H1 (cell line): Measurements from ENCODE around the gene PGM3. TPM values are rescaled to one million over a fixed set of nuclear protein-coding genes. Genes with fewer than 3 reads are reported as not detected.

ENCODE experiments used
- CTCF ChIA-PET: fragments of 300-600 bp; sonication (Branson Sonifier 250); formaldehyde crosslinking; loops from one replicate; lab custom pipeline; 2021; ENCODE audit not compliant: partially characterized antibody; lab: Charles Lee
- POLR2A ChIA-PET: fragments of 300-600 bp; sonication (Branson Sonifier 250); formaldehyde crosslinking; loops from one replicate; lab custom pipeline; 2021; ENCODE audit warnings: inconsistent platforms; ENCODE audit not compliant: partially characterized antibody; lab: Charles Lee
- DNase-seq, 2 experiments: peaks; one replicate each; pipeline versions ENCODE4 v3.0.0 to v3.0.0-alpha.2; 2010 to 2022; ENCODE audit warnings: low spot score in 2 of 2, low read depth in 1 of 2, mixed read lengths in 1 of 2
- FAIRE-seq: peaks from 2 replicates; lab custom pipeline; 2011; peaks lifted over from hg19 to GRCh38; lab: Jason Lieb, UNC
- H2AFZ ChIP-seq: 2 replicates; pipeline ENCODE4 v1.8.1; 2012; ENCODE audit warnings: low read length, inconsistent platforms
- H2AK5ac ChIP-seq: 2 replicates; pipeline ENCODE4 v1.6.1; 2013; ENCODE audit warnings: low read depth, low read length
- H2BK120ac ChIP-seq: replicated peaks from 2 replicates; pipeline ENCODE3; 2013; ENCODE audit warnings: low read depth, low read length, inconsistent platforms
- H2BK12ac ChIP-seq: 2 replicates; pipeline ENCODE4 v1.6.1; 2013; ENCODE audit warnings: low read depth, low read length
- H2BK15ac ChIP-seq: 2 replicates; pipeline ENCODE4 v1.6.1; 2013; ENCODE audit warnings: low read length
- H2BK20ac ChIP-seq: 2 replicates; pipeline ENCODE4 v1.6.1; 2013; ENCODE audit warnings: low read length
- H2BK5ac ChIP-seq: 2 replicates; pipeline ENCODE4 v1.6.1; 2013; ENCODE audit warnings: low read depth, low read length
- H3K14ac ChIP-seq: 2 replicates; pipeline ENCODE4 v1.6.1; 2013; ENCODE audit warnings: inconsistent platforms; ENCODE audit not compliant: insufficient read length
- H3K18ac ChIP-seq: 2 replicates; pipeline ENCODE4 v1.6.1; 2013; ENCODE audit warnings: low read length; ENCODE audit errors: extremely low read depth
- H3K23ac ChIP-seq: 2 replicates; pipeline ENCODE4 v1.6.1; 2013; ENCODE audit warnings: inconsistent platforms; ENCODE audit not compliant: insufficient read length
- H3K23me2 ChIP-seq: 2 replicates; pipeline ENCODE4 v1.6.1; 2013; ENCODE audit warnings: low read depth, low read length
- H3K27ac ChIP-seq: 2 replicates; pipeline ENCODE4 v1.6.1; 2011; ENCODE audit warnings: low read depth, low read length, inconsistent platforms
- H3K27me3 ChIP-seq, 4 experiments: replicated peaks in 1 of 4; 1 replicate in 1 of 4; 2 replicates in 3 of 4; pipeline versions ENCODE4 v1.6.1 to v1.8.1; 2011 to 2013; ENCODE audit warnings: low read length in 3 of 4, mild to moderate bottlenecking in 3 of 4, inconsistent platforms in 2 of 4, mixed read lengths in 2 of 4, moderate library complexity in 1 of 4; ENCODE audit not compliant: control insufficient read depth in 3 of 4, insufficient read depth in 3 of 4; ENCODE audit errors: extremely low read depth in 1 of 4
- H3K36me3 ChIP-seq, 4 experiments: 2 replicates each; pipeline versions ENCODE4 v1.6.1 to v1.8.1; 2011 to 2013; ENCODE audit warnings: mild to moderate bottlenecking in 4 of 4, low read length in 3 of 4, moderate library complexity in 2 of 4, control low read depth in 1 of 4, inconsistent platforms in 1 of 4; ENCODE audit not compliant: insufficient read depth in 4 of 4, control insufficient read depth in 2 of 4
- H3K4ac ChIP-seq: replicated peaks from 2 replicates; pipeline ENCODE3; 2013; ENCODE audit warnings: low read length, low read depth, mixed read lengths, inconsistent platforms; ENCODE audit not compliant: insufficient read length
- H3K4me1 ChIP-seq, 4 experiments: replicated peaks in 1 of 4; 1 replicate in 1 of 4; 2 replicates in 3 of 4; pipeline versions ENCODE4 v1.6.1 to v1.8.1; 2011 to 2013; ENCODE audit warnings: low read length in 3 of 4, inconsistent platforms in 2 of 4, mixed read lengths in 1 of 4; ENCODE audit not compliant: insufficient read depth in 4 of 4, control insufficient read depth in 3 of 4
- H3K4me2 ChIP-seq, 2 experiments: 2 replicates each; pipeline versions ENCODE4 v1.6.1 to v1.8.1; 2011 to 2013; ENCODE audit warnings: low read depth in 2 of 2, low read length in 2 of 2, control low read depth in 1 of 2, inconsistent platforms in 1 of 2, mild to moderate bottlenecking in 1 of 2; ENCODE audit not compliant: insufficient read depth in 1 of 2
- H3K4me3 ChIP-seq, 4 experiments: fragments of 200-600, 300-600 bp in 1 of 4; sonication (generic), shearing (Covaris generic), sonication (Bioruptor Twin) in 1 of 4; 2 replicates each; pipeline versions ENCODE4 v1.5.1 to v1.8.1; 2011 to 2016; ENCODE audit warnings: low read length in 4 of 4, low read depth in 3 of 4, control low read depth in 2 of 4, inconsistent platforms in 2 of 4, mild to moderate bottlenecking in 2 of 4, mixed read lengths in 1 of 4, moderate library complexity in 1 of 4; ENCODE audit not compliant: insufficient read depth in 2 of 4; ENCODE audit errors: extremely low read depth in 1 of 4
- H3K56ac ChIP-seq: replicated peaks from 2 replicates; pipeline ENCODE3; 2013; ENCODE audit warnings: low read depth, mild to moderate bottlenecking, mixed read lengths, low read length, inconsistent platforms; ENCODE audit not compliant: insufficient read length
- H3K79me1 ChIP-seq: 2 replicates; pipeline ENCODE4 v1.6.1; 2013; ENCODE audit warnings: low read depth, low read length, control low read depth
- H3K79me2 ChIP-seq, 2 experiments: 2 replicates each; pipeline versions ENCODE4 v1.6.1 to v1.8.1; 2012 to 2013; ENCODE audit warnings: low read length in 2 of 2, mild to moderate bottlenecking in 2 of 2, inconsistent platforms in 1 of 2; ENCODE audit not compliant: insufficient read depth in 2 of 2, control insufficient read depth in 1 of 2
- H3K9ac ChIP-seq, 4 experiments: replicated peaks in 1 of 4; 1 replicate in 1 of 4; 2 replicates in 3 of 4; pipeline versions ENCODE4 v1.6.1 to v1.8.1; 2011 to 2013; ENCODE audit warnings: low read depth in 3 of 4, low read length in 3 of 4, control low read depth in 2 of 4, mild to moderate bottlenecking in 2 of 4, moderate library complexity in 2 of 4, inconsistent platforms in 1 of 4; ENCODE audit errors: extremely low read depth in 1 of 4
- H3K9me3 ChIP-seq, 2 experiments: 2 replicates each; pipeline versions ENCODE4 v1.6.1 to v1.8.1; 2012 to 2013; ENCODE audit warnings: mild to moderate bottlenecking in 2 of 2, moderate library complexity in 2 of 2, control low read depth in 1 of 2, inconsistent platforms in 1 of 2, low read depth in 1 of 2, low read length in 1 of 2, mixed read lengths in 1 of 2; ENCODE audit not compliant: insufficient read depth in 2 of 2
- H4K20me1 ChIP-seq, 2 experiments: replicated peaks in 1 of 2; 2 replicates each; pipeline versions ENCODE3 to v1.8.1; 2011 to 2013; ENCODE audit warnings: inconsistent platforms in 2 of 2, low read length in 2 of 2, mild to moderate bottlenecking in 1 of 2; ENCODE audit not compliant: insufficient read depth in 2 of 2, control insufficient read depth in 1 of 2
- H4K5ac ChIP-seq: 2 replicates; pipeline ENCODE4 v1.6.1; 2013; ENCODE audit warnings: low read length, low read depth, mixed read lengths, inconsistent platforms; ENCODE audit not compliant: insufficient read length
- H4K8ac ChIP-seq: 2 replicates; pipeline ENCODE4 v1.8.0; 2013; ENCODE audit warnings: mild to moderate bottlenecking, moderate library complexity, low read length, inconsistent platforms; ENCODE audit not compliant: insufficient read depth; ENCODE audit errors: extremely low read depth
- H4K91ac ChIP-seq: replicated peaks from 2 replicates; pipeline ENCODE3; 2013; ENCODE audit warnings: low read length, mixed read lengths, inconsistent platforms; ENCODE audit not compliant: insufficient read length
- BCL11A ChIP-seq, 2 experiments: IDR thresholded peaks; one replicate each; pipeline ENCODE4 v1.6.1; 2011; ENCODE audit warnings: low read depth in 2 of 2, low read length in 2 of 2, mild to moderate bottlenecking in 2 of 2
- CTBP2 ChIP-seq: IDR thresholded peaks from 2 replicates; pipeline ENCODE4 v1.7.0; 2011; ENCODE audit warnings: borderline replicate concordance, mild to moderate bottlenecking, moderate library complexity, mixed read lengths, low read length; ENCODE audit not compliant: insufficient read depth, insufficient read length
- HDAC6 ChIP-seq: IDR thresholded peaks from one replicate; pipeline ENCODE4 v1.7.1; 2012; ENCODE audit warnings: low read depth, mild to moderate bottlenecking, inconsistent platforms, low read length, moderate library complexity
- NANOG ChIP-seq: IDR thresholded peaks from 2 replicates; pipeline ENCODE4 v1.6.1; 2011; ENCODE audit warnings: low read length, low read depth, mild to moderate bottlenecking, inconsistent platforms; ENCODE audit not compliant: insufficient read depth, poor library complexity, severe bottlenecking
- SIX5 ChIP-seq: IDR thresholded peaks from 2 replicates; pipeline ENCODE4 v1.6.1; 2011; ENCODE audit warnings: mild to moderate bottlenecking, low read depth, low read length
- SP1 ChIP-seq: IDR thresholded peaks from 2 replicates; pipeline ENCODE4 v1.6.1; 2011; ENCODE audit warnings: low read depth, low read length
- SUZ12 ChIP-seq: fragments of 200-600 bp; sonication (generic); IDR thresholded peaks from 2 replicates; pipeline ENCODE4 v1.6.1; 2012; ENCODE audit warnings: mild to moderate bottlenecking, inconsistent platforms, low read length, moderate library complexity, mixed read lengths
- TAF7 ChIP-seq: optimal IDR thresholded peaks from 2 replicates; pipeline ENCODE3; 2011; ENCODE audit warnings: low read depth, mild to moderate bottlenecking, inconsistent platforms, low read length, moderate library complexity, borderline replicate concordance
- WGBS, 2 experiments: shearing (Covaris generic) in 1 of 2; methylation state at CpG; one replicate each; pipeline versions ENCODE4 v1.1.6 to v1.1.7; 2013 to 2015; ENCODE audit warnings: low lambda C conversion rate in 2 of 2, mixed read lengths in 2 of 2, inconsistent platforms in 1 of 2, low coverage in 1 of 2, missing lambda C conversion rate in 1 of 2; ENCODE audit not compliant: insufficient replicate concordance in 2 of 2, insufficient coverage in 1 of 2, insufficient read length in 1 of 2; ENCODE audit errors: extremely low coverage in 1 of 2, missing lambda C conversion rate in 1 of 2; 5-methylcytosine and 5-hydroxymethylcytosine counted together
- polyA plus RNA-seq, 7 experiments: library from polyadenylated mRNA; depleted of rRNA in 3 of 7; stranded (reverse) in 5 of 7; unstranded in 2 of 7; fragments of >200 nt in 5 of 7; fragments of 200-250 nt in 2 of 7; gene quantifications; 1 replicate in 5 of 7; 2 replicates in 1 of 7; 4 replicates in 1 of 7; pipeline versions ENCODE4 v1.2.1 to v1.2.3, GENCODE V29; 2011 to 2013; ENCODE audit warnings: missing spikeins in 2 of 7, mixed read lengths in 2 of 7
- total RNA-seq: library from RNA; stranded (reverse); fragmentation: NEBNext Ultra II Directional; extraction: Animal tissue kit (Norgen Biotek cat#: 25700); gene quantifications from 2 replicates; pipeline ENCODE4 v1.2.1, GENCODE V29; 2021
- TF ChIP-seq, protein P1 (sequence below): IDR thresholded peaks from 2 replicates; pipeline ENCODE4 v1.6.1; 2012; ENCODE audit warnings: inconsistent platforms

Gene PGM3
- total and polyA plus RNA-seq, 2 of the 8 experiments (the other 6 are each of a cell fraction or from before 2014, with no cell fraction given), result 14.5 to 60.5 TPM

DNA sequence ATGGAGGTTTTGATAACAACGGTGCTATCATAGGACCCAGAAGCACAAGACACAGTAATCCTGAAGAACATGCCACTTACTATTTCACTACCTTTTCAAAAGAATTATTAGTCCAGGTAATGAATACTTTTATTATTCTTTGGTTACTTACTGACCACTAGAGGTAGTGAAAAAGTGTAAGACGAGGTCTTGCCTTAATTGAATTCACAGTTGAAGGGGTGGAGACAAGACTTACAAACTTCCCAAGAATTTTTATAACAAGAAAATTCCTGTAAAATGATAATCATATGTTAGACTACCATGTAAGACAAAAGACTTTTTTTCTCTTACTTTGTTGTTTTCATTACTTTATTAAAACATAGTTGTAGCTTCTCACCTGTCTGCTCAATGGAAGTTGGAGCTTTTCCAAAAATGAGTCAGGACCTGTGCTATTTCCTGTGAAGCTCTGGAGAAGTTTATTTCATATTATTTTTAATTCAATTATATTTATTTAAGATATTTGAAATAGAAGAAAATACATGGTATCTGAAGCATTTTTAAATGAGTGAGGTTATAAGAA lies 73.2 kb downstream of the PGM3 start:
- FAIRE-seq, result no peak
- 88% methylated on average over 2 of the region's 2 CpGs; no CpG with 5 or more reads in 1 of the 2 experiments for WGBS, 2 experiments

More for the DNA sequence above, 73.2 kb downstream of the PGM3 start:
- Histone ChIP-seq H3K23ac (no peak overlapping the region), H3K4ac (no peak overlapping the region), H4K5ac (no peak overlapping the region), H3K9ac (no peak overlapping the region), H3K27ac (no peak overlapping the region), H3K4me3 (no peak overlapping the region), H2BK120ac (no peak overlapping the region), H2BK20ac (no peak overlapping the region), H3K79me2 (no peaks in the 10 kb centered on the region), H3K36me3 (peaks cover 0 to 29% (median 2%) of the 10 kb centered on the region in 4 experiments; a peak in 4 of 8 replicates), H2AK5ac (no peak overlapping the region), H4K20me1 (no peaks in the 10 kb centered on the region), H2AFZ (no peak overlapping the region), H3K56ac (no peak overlapping the region), H3K18ac (no peak overlapping the region), H2BK15ac (no peak overlapping the region), H3K4me1 (no peaks in the 10 kb centered on the region), H3K79me1 (no peaks in the 10 kb centered on the region), H3K9me3 (no peaks in the 10 kb centered on the region), H2BK5ac (no peak overlapping the region), H3K23me2 (no peaks in the 10 kb centered on the region), H2BK12ac (no peak overlapping the region), H4K91ac (no peak overlapping the region), H3K27me3 (no peaks in the 10 kb centered on the region), H3K4me2 (no peak overlapping the region), H4K8ac (no peak overlapping the region), H3K14ac (no peak overlapping the region)
- ChIA-PET POLR2A (no interaction called here), CTCF (interaction anchor here (1.4 kb wide), 1 partner anchor 11 kb away, joined by 3 read pairs; no protein-coding TSS in a partner anchor)
- TF ChIP-seq, protein P1, sequence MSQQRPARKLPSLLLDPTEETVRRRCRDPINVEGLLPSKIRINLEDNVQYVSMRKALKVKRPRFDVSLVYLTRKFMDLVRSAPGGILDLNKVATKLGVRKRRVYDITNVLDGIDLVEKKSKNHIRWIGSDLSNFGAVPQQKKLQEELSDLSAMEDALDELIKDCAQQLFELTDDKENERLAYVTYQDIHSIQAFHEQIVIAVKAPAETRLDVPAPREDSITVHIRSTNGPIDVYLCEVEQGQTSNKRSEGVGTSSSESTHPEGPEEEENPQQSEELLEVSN, result no peak
- TF ChIP-seq SIX5, result no peak
- no peak for TF ChIP-seq CTBP2
- TF ChIP-seq NANOG, result no peak
- no peak for TF ChIP-seq BCL11A (IDR thresholded peaks at IDR 0.05; ENCODE audit: low read depth in 2 of 2, low read length in 2 of 2)
- TF ChIP-seq TAF7, result no peak
- no peak for TF ChIP-seq SUZ12
- TF ChIP-seq HDAC6, result no peak
- no peak for TF ChIP-seq SP1
- DNase-seq, result no peak
